CD4-positive, alpha-beta T cell (primary cell): ENCODE data around the gene LPCAT1. TPM values are rescaled to one million over a fixed set of nuclear protein-coding genes. Genes with fewer than 3 reads are reported as not detected.

Source experiments
- ATAC-seq: fragments of 200-7000 bp; cut with Tn5 transposase; one replicate; pipeline ENCODE4 v1.10.0; 2022; ENCODE audit warnings: mild to moderate bottlenecking; ENCODE audit not compliant: poor library complexity
- CTCF ChIA-PET: fragments of 350-600 bp; sonication (Branson Sonifier 250); formaldehyde crosslinking; loops from one replicate; lab custom pipeline; 2021; ENCODE audit warnings: antibody characterized with exemption, inconsistent platforms; lab: Charles Lee
- POLR2A ChIA-PET: fragments of 350-600 bp; sonication (Branson Sonifier 250); formaldehyde crosslinking; loops from one replicate; lab custom pipeline; 2021; ENCODE audit warnings: antibody characterized with exemption, inconsistent platforms; lab: Charles Lee
- DNase-seq, 14 experiments: peaks; one replicate each; pipeline ENCODE4 v3.0.0-alpha.2; 2013 to 2020; ENCODE audit warnings: mixed read lengths in 2 of 14
- H3K27ac ChIP-seq, 2 donors: one replicate each; pipeline versions ENCODE4 v1.5.1 to v1.7.0; 2013; ENCODE audit warnings: low read length in 2 of 2, low read depth in 1 of 2, mild to moderate bottlenecking in 1 of 2
- H3K27me3 ChIP-seq, 2 experiments: 1 replicate in 1 of 2; 2 replicates in 1 of 2; pipeline versions ENCODE4 v1.6.1 to v1.7.0; 2013; ENCODE audit warnings: low read length in 2 of 2, control low read depth in 1 of 2, mild to moderate bottlenecking in 1 of 2, moderate library complexity in 1 of 2; ENCODE audit not compliant: insufficient read depth in 2 of 2, control insufficient read depth in 1 of 2
- H3K36me3 ChIP-seq: one replicate; pipeline ENCODE4 v1.6.1; 2013; ENCODE audit warnings: low read length, control low read depth; ENCODE audit not compliant: insufficient read depth
- H3K4me1 ChIP-seq: one replicate; pipeline ENCODE4 v1.6.1; 2013; ENCODE audit warnings: low read length, control low read depth; ENCODE audit not compliant: insufficient read depth
- H3K4me3 ChIP-seq: one replicate; pipeline ENCODE4 v1.5.1; 2013; ENCODE audit warnings: mild to moderate bottlenecking, low read length, moderate library complexity
- H3K9me3 ChIP-seq, 2 experiments: 1 replicate in 1 of 2; 2 replicates in 1 of 2; pipeline versions ENCODE4 v1.6.1 to v1.7.0; 2013; ENCODE audit warnings: low read length in 2 of 2, mild to moderate bottlenecking in 2 of 2, control low read depth in 1 of 2, moderate library complexity in 1 of 2; ENCODE audit not compliant: control insufficient read depth in 1 of 2, insufficient read depth in 1 of 2
- H3K27ac Mint-ChIP-seq: one replicate; pipeline ENCODE4 v1.8.0; 2020; ENCODE audit warnings: mixed read lengths
- H3K27me3 Mint-ChIP-seq: one replicate; pipeline ENCODE4 v1.8.0; 2021; ENCODE audit warnings: mixed read lengths
- H3K36me3 Mint-ChIP-seq: one replicate; pipeline ENCODE4 v1.8.0; 2021; ENCODE audit warnings: low read depth, mixed read lengths
- H3K4me1 Mint-ChIP-seq: one replicate; pipeline ENCODE4 v1.8.0; 2021; ENCODE audit warnings: low read depth, mixed read lengths
- H3K4me3 Mint-ChIP-seq: one replicate; pipeline ENCODE4 v1.8.0; 2020; ENCODE audit warnings: mild to moderate bottlenecking, mixed read lengths
- H3K9me3 Mint-ChIP-seq: one replicate; pipeline ENCODE4 v1.8.0; 2020; ENCODE audit warnings: mixed read lengths
- intact Hi-C, 2 experiments: fragments of 100-400 bp; cut with DNase I in 1 of 2; cut with micrococcal nuclease in 1 of 2; formaldehyde crosslinking; loops; one replicate each; pipeline versions ENCODE4 v1.15.1 to v1.9.0; 2023 to 2025; cut with DNase I, micrococcal nuclease
- total RNA-seq, 174 experiments: library from RNA in 2 of 174; stranded (reverse) in 2 of 174; gene quantifications; one replicate each; pipeline ENCODE4 v1.2.3 and lab custom pipeline; 2021 to 2026
- TF ChIP-seq, protein P1 (sequence below): fragments of 200-600 bp; IDR thresholded peaks from one replicate; pipeline ENCODE4 v1.8.0; 2022; ENCODE audit warnings: antibody characterized with exemption, mild to moderate bottlenecking

Gene LPCAT1
- total RNA-seq, 2 experiments from 2014 or later, result 20.4 to 21.2 TPM

DNA sequence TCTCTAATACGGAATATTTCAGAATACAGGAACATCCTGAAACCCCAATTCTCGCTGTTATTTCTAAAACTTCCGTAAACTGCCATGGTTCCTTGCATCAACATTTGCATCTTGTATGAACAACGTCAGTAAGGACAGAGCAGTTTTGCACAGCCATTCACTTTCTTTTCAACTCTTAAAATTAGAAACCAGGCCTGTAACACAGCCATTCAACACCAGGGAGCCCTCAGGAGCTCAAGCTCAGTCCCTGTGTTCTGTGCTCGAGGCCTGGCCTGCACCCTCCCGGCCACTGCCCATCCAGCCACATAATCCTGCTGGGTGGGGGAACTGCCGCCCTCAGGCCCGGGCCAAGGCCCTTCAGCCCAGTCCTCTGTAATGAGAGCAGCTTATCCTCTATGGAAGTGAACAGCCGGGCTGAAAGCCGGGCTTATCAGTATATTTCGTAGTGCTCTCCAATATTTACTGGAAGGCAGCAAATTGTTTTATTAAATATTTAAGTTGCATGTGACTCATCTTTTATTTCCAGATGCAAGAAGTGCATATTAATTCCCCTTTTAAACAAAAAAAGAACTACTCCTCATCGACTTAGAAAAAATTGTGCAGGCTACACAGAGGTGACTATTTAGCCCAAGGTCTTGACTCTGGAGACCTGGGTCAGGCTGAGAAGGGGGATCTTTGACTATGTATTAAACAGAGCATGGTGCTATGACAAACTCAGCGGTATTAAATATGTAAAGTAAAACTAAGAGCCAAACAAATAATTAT lies 45.3 kb downstream of the LPCAT1 start:
- H3K4me3 ChIP-seq, result no peak overlapping the region
- Mint-ChIP-seq H3K27ac (no peak overlapping the region), H3K4me3 (no peak overlapping the region), H3K36me3 (peaks cover 47% of the 10 kb centered on the region), H3K4me1 (no peaks in the 10 kb centered on the region), H3K9me3 (no peaks in the 10 kb centered on the region), H3K27me3 (no peaks in the 10 kb centered on the region)
- DNase-seq (no peak), ATAC-seq (no peak)
- H3K27ac ChIP-seq, result no peak overlapping the region
- intact Hi-C loops, result loop anchor here (1.0 kb wide), 2 partner anchors 163 to 167 kb away; no protein-coding TSS in a partner anchor
- CTCF ChIA-PET, result interaction anchor here (1.4 kb wide), 1 partner anchor 167 kb away, joined by 5 read pairs; no protein-coding TSS in a partner anchor
- peaks cover 6% of the 10 kb centered on the region for H3K4me1 ChIP-seq
- no peaks in the 10 kb centered on the region for H3K27me3 ChIP-seq
- H3K36me3 ChIP-seq, result peaks cover 48% of the 10 kb centered on the region
- no peaks in the 10 kb centered on the region for H3K9me3 ChIP-seq
- POLR2A ChIA-PET, result no interaction called here
- TF ChIP-seq, protein P1, sequence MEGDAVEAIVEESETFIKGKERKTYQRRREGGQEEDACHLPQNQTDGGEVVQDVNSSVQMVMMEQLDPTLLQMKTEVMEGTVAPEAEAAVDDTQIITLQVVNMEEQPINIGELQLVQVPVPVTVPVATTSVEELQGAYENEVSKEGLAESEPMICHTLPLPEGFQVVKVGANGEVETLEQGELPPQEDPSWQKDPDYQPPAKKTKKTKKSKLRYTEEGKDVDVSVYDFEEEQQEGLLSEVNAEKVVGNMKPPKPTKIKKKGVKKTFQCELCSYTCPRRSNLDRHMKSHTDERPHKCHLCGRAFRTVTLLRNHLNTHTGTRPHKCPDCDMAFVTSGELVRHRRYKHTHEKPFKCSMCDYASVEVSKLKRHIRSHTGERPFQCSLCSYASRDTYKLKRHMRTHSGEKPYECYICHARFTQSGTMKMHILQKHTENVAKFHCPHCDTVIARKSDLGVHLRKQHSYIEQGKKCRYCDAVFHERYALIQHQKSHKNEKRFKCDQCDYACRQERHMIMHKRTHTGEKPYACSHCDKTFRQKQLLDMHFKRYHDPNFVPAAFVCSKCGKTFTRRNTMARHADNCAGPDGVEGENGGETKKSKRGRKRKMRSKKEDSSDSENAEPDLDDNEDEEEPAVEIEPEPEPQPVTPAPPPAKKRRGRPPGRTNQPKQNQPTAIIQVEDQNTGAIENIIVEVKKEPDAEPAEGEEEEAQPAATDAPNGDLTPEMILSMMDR, result no peak

DNA sequence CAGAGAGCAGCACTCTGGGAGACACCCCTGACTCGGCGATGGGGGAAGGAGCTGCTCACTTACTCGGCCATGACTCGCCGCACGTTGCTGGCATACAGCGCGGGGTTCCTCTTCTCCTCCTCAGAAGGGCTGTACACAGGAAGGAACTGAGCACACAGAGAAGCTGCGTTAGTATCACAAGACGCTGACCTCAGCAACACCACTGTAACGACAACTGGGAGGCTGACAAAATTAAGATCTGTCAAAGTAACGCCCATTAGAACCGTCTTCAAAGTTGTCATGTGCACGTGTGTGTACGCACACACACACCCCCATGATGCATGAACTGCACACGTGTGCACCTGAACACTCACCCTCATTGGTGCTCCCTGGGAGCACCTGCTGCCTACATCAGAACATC lies 46.4 kb downstream of the LPCAT1 start:
- no peak for ATAC-seq
- peak in 3 of 14 experiments; percentile 16 to 75 (median 59) for DNase-seq
- intact Hi-C loops, result no loop called here
- Mint-ChIP-seq H3K27ac (no peak overlapping the region), H3K9me3 (no peaks in the 10 kb centered on the region), H3K36me3 (peaks cover 50% of the 10 kb centered on the region), H3K4me3 (no peak overlapping the region), H3K4me1 (no peaks in the 10 kb centered on the region), H3K27me3 (no peaks in the 10 kb centered on the region)
- no peak overlapping the region for H3K4me3 ChIP-seq
- no peaks in the 10 kb centered on the region for H3K9me3 ChIP-seq
- POLR2A ChIA-PET, result no interaction called here
- TF ChIP-seq, protein P1, result no peak
- H3K27me3 ChIP-seq, result no peaks in the 10 kb centered on the region
- H3K27ac ChIP-seq, result no peak overlapping the region
- CTCF ChIA-PET, result no interaction called here
- peaks cover 6% of the 10 kb centered on the region for H3K4me1 ChIP-seq
- peaks cover 51% of the 10 kb centered on the region for H3K36me3 ChIP-seq

DNA sequence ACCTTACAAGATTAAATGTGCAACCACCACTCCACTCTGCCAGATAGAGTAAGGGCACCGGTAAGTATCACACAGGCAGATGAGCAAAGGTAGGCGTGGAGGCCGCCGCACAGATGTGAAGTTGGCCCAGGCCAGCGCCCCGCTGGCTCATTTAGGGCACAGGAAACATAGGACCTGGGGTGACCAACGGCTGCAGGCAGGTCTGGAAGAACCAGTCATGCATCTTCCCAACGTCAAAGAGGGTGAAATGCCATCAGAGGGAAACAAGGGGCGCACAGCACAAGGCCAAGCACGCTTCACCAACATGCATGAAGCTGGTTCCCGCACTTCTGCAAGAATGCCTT lies 46.8 kb downstream of the LPCAT1 start:
- Mint-ChIP-seq H3K27me3 (no peaks in the 10 kb centered on the region), H3K4me1 (no peaks in the 10 kb centered on the region), H3K9me3 (no peaks in the 10 kb centered on the region), H3K27ac (no peak overlapping the region), H3K36me3 (peaks cover 50% of the 10 kb centered on the region), H3K4me3 (no peak overlapping the region)
- ChIA-PET POLR2A (no interaction called here), CTCF (no interaction called here)
- no peak for DNase-seq
- no peak for ATAC-seq
- H3K9me3 ChIP-seq, result no peaks in the 10 kb centered on the region
- no peak overlapping the region for H3K27ac ChIP-seq
- H3K4me1 ChIP-seq, result peaks cover 6% of the 10 kb centered on the region
- intact Hi-C loops, result no loop called here
- peaks cover 51% of the 10 kb centered on the region for H3K36me3 ChIP-seq
- no peaks in the 10 kb centered on the region for H3K27me3 ChIP-seq
- no peak overlapping the region for H3K4me3 ChIP-seq
- TF ChIP-seq, protein P1, result no peak
